H1 (cell line): ENCODE results near the gene FHL2.

Experiments used
- CBX5 ChIP-seq: fragments of 300-800, 300-1000 bp; sonication (generic); IDR thresholded peaks from 2 replicates; pipeline ENCODE4 v1.7.1; 2016; ENCODE audit warnings: antibody characterized with exemption, low read length, low read depth
- CTCF ChIP-seq, 3 experiments: IDR thresholded peaks; 1 replicate in 2 of 3; 2 replicates in 1 of 3; pipeline versions ENCODE4 v1.5.1 to v1.6.1; 2011; ENCODE audit warnings: low read length in 3 of 3, mild to moderate bottlenecking in 3 of 3, inconsistent platforms in 2 of 3, low read depth in 1 of 3, moderate library complexity in 1 of 3; ENCODE audit not compliant: insufficient read depth in 1 of 3; ENCODE audit errors: control extremely low read depth in 1 of 3
- E2F6 ChIP-seq: IDR thresholded peaks from 2 replicates; pipeline ENCODE4 v1.6.1; 2012; ENCODE audit warnings: inconsistent platforms
- EP300 ChIP-seq, 2 experiments: IDR thresholded peaks; 1 replicate in 1 of 2; 2 replicates in 1 of 2; pipeline ENCODE4 v1.6.1; 2011 to 2012; ENCODE audit warnings: low read depth in 2 of 2, low read length in 2 of 2, mild to moderate bottlenecking in 2 of 2, borderline replicate concordance in 1 of 2, inconsistent platforms in 1 of 2, moderate library complexity in 1 of 2
- JUND ChIP-seq: IDR thresholded peaks from 2 replicates; pipeline ENCODE4 v1.6.1; 2011; ENCODE audit warnings: mild to moderate bottlenecking, improper control_type of control experiment, low read length
- KDM5A ChIP-seq: fragments of 200-600 bp; IDR thresholded peaks from 2 replicates; pipeline ENCODE4 v1.7.1; 2012; ENCODE audit warnings: mild to moderate bottlenecking, low read length, inconsistent platforms, mixed read lengths
- MAX ChIP-seq: IDR thresholded peaks from 2 replicates; pipeline ENCODE4 v1.6.1; 2012; ENCODE audit warnings: inconsistent platforms
- POLR2A ChIP-seq, 2 experiments: IDR thresholded peaks; 1 replicate in 1 of 2; 2 replicates in 1 of 2; pipeline ENCODE4 v1.6.1; 2011; ENCODE audit warnings: low read depth in 2 of 2, low read length in 2 of 2, mild to moderate bottlenecking in 2 of 2; ENCODE audit errors: control extremely low read depth in 1 of 2
- POLR2AphosphoS5 ChIP-seq: IDR thresholded peaks from 2 replicates; pipeline ENCODE4 v1.6.1; 2011; ENCODE audit warnings: low read depth, low read length
- SP1 ChIP-seq: IDR thresholded peaks from 2 replicates; pipeline ENCODE4 v1.6.1; 2011; ENCODE audit warnings: low read depth, low read length

- TF ChIP-seq KDM5A (no peak), MAX (no peak), EP300 (IDR thresholded peaks at IDR 0.05; ENCODE audit: borderline replicate concordance in 1 of 2, low read depth in 2 of 2, low read length in 2 of 2) (no peak), E2F6 (no peak), POLR2AphosphoS5 (no peak), CBX5 (no peak), SP1 (no peak), CTCF (IDR thresholded peaks at IDR 0.05; ENCODE audit: control extremely low read depth in 1 of 3, insufficient read depth in 1 of 3, low read depth in 1 of 3, low read length in 3 of 3) (no peak), JUND (no peak), POLR2A (IDR thresholded peaks at IDR 0.05; ENCODE audit: control extremely low read depth in 1 of 2, low read depth in 2 of 2, low read length in 2 of 2) (no peak)
Measured at GRCh38 chr2:105402809-105403208, 4.0 kb upstream of the FHL2 start.
